ENCODE results near the gene AP2S1.
"Not testable (repeated sequence)": the region's sequence is repeated elsewhere in the genome, so short reads cannot be mapped to it uniquely, and the experiment has no call there.

Gene AP2S1

DNA sequence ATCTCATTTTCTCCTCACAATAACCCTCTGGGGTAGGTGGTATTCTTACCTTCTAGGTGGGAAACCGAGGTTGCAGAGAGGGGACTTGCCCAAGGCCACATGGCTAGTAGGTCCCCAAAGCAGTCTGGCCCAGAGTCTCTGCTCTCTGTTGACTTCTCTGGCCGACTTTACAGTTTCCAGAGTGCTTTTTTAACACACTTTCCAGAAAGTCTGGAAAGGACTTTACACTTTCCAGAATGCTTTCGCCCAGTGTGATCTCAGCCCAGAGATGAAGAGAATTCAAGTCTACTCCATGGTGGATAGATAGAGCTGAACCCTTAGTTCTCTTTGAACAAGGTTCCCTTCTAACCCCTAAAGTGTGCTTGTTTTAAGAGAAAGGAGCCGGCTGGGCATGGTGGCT, 22.3 kb upstream of the AP2S1 start:
- H3K36me3 ChIP-seq (ENCODE audit: control insufficient read depth, insufficient read depth, low read length): peaks cover 2% of the 10 kb centered on the region
- H3K4me3 ChIP-seq (replicated peaks; ENCODE audit: low read depth, low read length): no peak overlapping the region
- no peak for DNase-seq (ENCODE audit: extremely low read depth, insufficient read length)
- H3K27me3 ChIP-seq (replicated peaks; ENCODE audit: control insufficient read depth, insufficient read depth, low read length): no peaks in the 10 kb centered on the region
- TF ChIP-seq, protein P1, sequence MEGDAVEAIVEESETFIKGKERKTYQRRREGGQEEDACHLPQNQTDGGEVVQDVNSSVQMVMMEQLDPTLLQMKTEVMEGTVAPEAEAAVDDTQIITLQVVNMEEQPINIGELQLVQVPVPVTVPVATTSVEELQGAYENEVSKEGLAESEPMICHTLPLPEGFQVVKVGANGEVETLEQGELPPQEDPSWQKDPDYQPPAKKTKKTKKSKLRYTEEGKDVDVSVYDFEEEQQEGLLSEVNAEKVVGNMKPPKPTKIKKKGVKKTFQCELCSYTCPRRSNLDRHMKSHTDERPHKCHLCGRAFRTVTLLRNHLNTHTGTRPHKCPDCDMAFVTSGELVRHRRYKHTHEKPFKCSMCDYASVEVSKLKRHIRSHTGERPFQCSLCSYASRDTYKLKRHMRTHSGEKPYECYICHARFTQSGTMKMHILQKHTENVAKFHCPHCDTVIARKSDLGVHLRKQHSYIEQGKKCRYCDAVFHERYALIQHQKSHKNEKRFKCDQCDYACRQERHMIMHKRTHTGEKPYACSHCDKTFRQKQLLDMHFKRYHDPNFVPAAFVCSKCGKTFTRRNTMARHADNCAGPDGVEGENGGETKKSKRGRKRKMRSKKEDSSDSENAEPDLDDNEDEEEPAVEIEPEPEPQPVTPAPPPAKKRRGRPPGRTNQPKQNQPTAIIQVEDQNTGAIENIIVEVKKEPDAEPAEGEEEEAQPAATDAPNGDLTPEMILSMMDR (IDR thresholded peaks at IDR 0.05; ENCODE audit: insufficient read depth, low read length, poor library complexity, severe bottlenecking): no peak

GRCh38 chr19:46871173-46871572, 20.5 kb upstream of the AP2S1 start:
- H3K4me3 ChIP-seq (replicated peaks; ENCODE audit: low read depth, low read length); H3K27me3 ChIP-seq (replicated peaks; ENCODE audit: control insufficient read depth, insufficient read depth, low read length): not testable (repeated sequence)

DNA sequence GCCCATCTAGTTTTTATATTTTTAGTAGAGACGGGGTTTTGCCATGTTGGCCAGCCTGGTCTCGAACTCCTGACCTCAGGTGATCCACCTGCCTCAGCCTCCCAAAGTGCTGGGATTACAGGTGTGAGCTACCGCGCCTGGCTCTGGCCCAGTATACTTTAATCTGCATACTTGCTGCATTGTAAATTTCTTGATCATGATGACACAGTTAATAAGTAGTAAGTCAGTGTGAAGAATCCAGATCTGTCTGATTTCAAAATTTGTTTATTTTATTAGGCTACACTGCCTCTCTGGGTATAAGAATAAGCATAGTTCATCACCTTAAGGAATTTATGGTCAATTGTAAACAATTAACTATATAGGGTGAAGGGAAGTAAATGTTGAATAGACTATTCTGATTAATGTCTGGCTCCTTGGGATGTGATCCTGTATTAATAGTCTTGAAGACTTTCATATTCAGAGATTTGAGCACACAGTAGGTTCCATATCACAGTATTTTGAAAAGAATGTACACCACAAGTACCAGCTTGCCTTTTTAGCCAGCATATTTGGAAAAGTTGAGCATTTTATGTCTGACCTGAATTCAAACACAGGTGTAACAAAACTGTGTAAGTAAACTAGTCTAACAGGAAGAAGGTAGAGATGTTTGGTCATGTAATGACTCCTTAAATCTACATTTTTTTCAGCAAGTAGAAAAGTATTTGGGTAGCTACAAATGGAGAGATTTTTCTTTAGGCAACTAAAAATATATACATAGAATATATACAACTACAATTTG, 17.6 kb upstream of the AP2S1 start:
- no peak for DNase-seq (ENCODE audit: extremely low read depth, insufficient read length)
- TF ChIP-seq, protein P1 (IDR thresholded peaks at IDR 0.05; ENCODE audit: insufficient read depth, low read length, poor library complexity, severe bottlenecking): no peak

More at GRCh38 chr19:46871173-46871572, 20.5 kb upstream of the AP2S1 start:
- not testable (repeated sequence) for DNase-seq (ENCODE audit: extremely low read depth, insufficient read length); H3K36me3 ChIP-seq (ENCODE audit: control insufficient read depth, insufficient read depth, low read length)

GRCh38 chr19:46867170-46867569, 16.5 kb upstream of the AP2S1 start:
- TF ChIP-seq, protein P1 (IDR thresholded peaks at IDR 0.05; ENCODE audit: insufficient read depth, low read length, poor library complexity, severe bottlenecking): no peak
- no peak overlapping the region for H3K4me3 ChIP-seq (replicated peaks; ENCODE audit: low read depth, low read length)

More for the DNA sequence above, 17.6 kb upstream of the AP2S1 start:
- Histone ChIP-seq H3K4me3 (replicated peaks; ENCODE audit: low read depth, low read length) (no peak overlapping the region), H3K27me3 (replicated peaks; ENCODE audit: control insufficient read depth, insufficient read depth, low read length) (no peaks in the 10 kb centered on the region), H3K36me3 (ENCODE audit: control insufficient read depth, insufficient read depth, low read length) (no peaks in the 10 kb centered on the region; the same call in 1 of the 2 replicates)

GRCh38 chr19:46866407-46867136, 15.9 kb upstream of the AP2S1 start:
- Histone ChIP-seq H3K4me3 (replicated peaks; ENCODE audit: low read depth, low read length) (no peak overlapping the region), H3K27me3 (replicated peaks; ENCODE audit: control insufficient read depth, insufficient read depth, low read length) (no peaks in the 10 kb centered on the region), H3K36me3 (ENCODE audit: control insufficient read depth, insufficient read depth, low read length) (no peaks in the 10 kb centered on the region; the same call in 1 of the 2 replicates)
- no peak for DNase-seq (ENCODE audit: extremely low read depth, insufficient read length)
- TF ChIP-seq, protein P1 (IDR thresholded peaks at IDR 0.05; ENCODE audit: insufficient read depth, low read length, poor library complexity, severe bottlenecking): no peak

More at GRCh38 chr19:46867170-46867569, 16.5 kb upstream of the AP2S1 start:
- Histone ChIP-seq H3K27me3 (replicated peaks; ENCODE audit: control insufficient read depth, insufficient read depth, low read length) (no peaks in the 10 kb centered on the region), H3K36me3 (ENCODE audit: control insufficient read depth, insufficient read depth, low read length) (no peaks in the 10 kb centered on the region; the same call in 1 of the 2 replicates)
- no peak for DNase-seq (ENCODE audit: extremely low read depth, insufficient read length)
